ENCODE data around the gene TSC22D4. TPM values are rescaled to one million over a fixed set of nuclear protein-coding genes. Genes with fewer than 3 reads are reported as not detected.

TSC22D4 gene
- total and polyA plus RNA-seq, 9 of the 15 experiments (the other 6 are each of a cell fraction or from before 2014, with no cell fraction given) = 0.37 to 107 (median 28.7) TPM

DNA sequence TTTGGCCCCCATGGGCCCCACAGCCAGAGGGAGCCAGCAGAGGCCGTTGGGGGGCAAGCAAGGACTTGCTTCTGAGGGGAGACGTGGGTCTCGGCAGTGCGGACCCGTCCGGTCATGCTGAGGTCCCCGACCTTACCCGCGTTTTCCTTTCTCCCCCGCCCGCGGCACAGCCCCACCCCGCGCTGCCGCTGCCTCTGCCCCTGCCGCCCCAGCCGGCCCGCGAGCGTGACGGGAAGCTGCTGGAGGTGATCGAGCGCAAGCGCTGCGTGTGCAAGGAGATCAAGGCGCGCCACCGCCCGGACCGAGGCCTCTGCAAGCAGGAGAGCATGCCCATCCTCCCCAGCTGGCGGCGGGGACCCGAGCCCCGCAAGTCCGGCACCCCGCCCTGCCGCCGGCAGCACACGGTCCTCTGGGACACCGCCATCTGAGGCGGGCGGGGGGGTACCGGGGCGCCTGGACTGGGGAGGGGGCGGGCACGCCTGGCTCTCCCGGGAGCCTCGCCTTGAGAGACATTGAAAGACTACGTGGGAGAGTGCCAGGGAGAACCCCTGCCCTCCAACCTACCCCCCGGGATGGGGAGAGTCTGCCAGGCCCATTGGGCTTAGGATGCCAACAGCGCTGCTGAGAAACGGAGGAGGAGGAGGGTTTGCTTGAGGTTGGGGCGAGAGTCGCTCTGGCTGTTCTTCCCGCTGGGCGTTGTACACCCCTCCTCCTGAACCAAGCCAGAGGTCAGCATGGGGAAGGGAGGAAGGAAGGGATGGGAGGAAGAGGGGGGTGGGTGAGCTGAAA is 14.7 kb upstream of the TSC22D4 start (continued):
- TF ChIP-seq, protein P1, sequence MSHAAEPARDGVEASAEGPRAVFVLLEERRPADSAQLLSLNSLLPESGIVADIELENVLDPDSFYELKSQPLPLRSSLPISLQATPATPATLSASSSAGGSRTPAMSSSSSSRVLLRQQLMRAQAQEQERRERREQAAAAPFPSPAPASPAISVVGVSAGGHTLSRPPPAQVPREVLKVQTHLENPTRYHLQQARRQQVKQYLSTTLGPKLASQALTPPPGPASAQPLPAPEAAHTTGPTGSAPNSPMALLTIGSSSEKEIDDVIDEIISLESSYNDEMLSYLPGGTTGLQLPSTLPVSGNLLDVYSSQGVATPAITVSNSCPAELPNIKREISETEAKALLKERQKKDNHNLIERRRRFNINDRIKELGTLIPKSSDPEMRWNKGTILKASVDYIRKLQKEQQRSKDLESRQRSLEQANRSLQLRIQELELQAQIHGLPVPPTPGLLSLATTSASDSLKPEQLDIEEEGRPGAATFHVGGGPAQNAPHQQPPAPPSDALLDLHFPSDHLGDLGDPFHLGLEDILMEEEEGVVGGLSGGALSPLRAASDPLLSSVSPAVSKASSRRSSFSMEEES (CRISPR knock-in tag; IDR thresholded peaks at IDR 0.05) = no peak
- TF ChIP-seq, protein P2, sequence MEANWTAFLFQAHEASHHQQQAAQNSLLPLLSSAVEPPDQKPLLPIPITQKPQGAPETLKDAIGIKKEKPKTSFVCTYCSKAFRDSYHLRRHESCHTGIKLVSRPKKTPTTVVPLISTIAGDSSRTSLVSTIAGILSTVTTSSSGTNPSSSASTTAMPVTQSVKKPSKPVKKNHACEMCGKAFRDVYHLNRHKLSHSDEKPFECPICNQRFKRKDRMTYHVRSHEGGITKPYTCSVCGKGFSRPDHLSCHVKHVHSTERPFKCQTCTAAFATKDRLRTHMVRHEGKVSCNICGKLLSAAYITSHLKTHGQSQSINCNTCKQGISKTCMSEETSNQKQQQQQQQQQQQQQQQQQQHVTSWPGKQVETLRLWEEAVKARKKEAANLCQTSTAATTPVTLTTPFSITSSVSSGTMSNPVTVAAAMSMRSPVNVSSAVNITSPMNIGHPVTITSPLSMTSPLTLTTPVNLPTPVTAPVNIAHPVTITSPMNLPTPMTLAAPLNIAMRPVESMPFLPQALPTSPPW (CRISPR knock-in tag; IDR thresholded peaks at IDR 0.05) = peak; percentile 40; the same call in 1 of the 2 replicates
- TF ChIP-seq LARP7 (IDR thresholded peaks at IDR 0.05) = no peak

DNA sequence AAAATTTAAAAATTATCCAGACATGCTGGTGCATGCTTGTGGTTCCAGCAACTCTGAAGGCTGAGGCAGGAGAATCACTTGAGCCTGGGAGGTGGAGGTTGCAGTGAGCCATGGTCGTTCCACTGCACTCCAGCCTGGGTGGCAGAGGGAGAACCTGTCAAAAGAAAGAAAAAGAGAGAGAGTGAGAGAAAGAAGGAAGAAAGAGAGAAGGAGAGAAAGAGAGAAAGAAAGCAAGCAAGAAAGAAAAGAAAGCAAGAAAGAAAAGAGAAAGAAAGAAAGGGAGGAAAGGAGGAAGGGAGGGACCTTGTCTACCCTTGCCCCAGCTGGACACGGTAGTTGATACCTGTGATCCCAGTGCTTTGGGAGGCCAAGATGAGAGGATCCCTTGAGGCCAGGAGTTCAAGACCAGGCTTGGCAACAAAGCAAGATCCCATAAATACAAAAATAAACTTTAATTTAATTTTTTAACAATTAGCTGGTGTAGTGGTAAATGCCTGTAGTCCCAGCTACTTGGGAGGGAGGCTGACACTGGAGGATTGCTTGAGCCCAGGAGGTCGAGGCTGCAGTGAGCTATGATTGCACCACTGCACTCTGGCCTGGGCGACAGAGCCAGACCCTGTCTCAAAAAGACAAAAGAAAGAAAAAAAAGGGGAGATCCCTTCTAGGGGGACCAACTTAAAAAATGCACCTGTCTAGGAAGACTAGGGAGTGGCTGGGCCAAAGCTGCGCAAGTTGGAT is 13.9 kb upstream of the TSC22D4 start:
- 54% methylated on average over 5 of the region's 5 CpGs for WGBS (ENCODE audit: insufficient coverage, low coverage, missing lambda C conversion rate)
- CTCF ChIA-PET (ENCODE audit: low intra/inter-chr PET ratio) = interaction anchor here (0.6 kb wide), 1 partner anchor 1363 kb away, joined by 3 read pairs; no protein-coding TSS in a partner anchor
- peak overlapping the region; percentile 30 for H3K4me3 ChIP-seq
- no peaks in the 10 kb centered on the region for H3K36me3 ChIP-seq (ENCODE audit: control insufficient read depth, insufficient read depth, low read length)
- no peaks in the 10 kb centered on the region for H3K9me1 ChIP-seq (ENCODE audit: control insufficient read depth, insufficient read depth, low read length)
- peak overlapping the region; percentile 33 to 89; a peak in 3 of 4 replicates for H3K9ac ChIP-seq (ENCODE audit: insufficient read depth in 1 of 2, low read depth in 2 of 2, low read length in 2 of 2)
- H4K20me1 ChIP-seq (replicated peaks; ENCODE audit: control insufficient read depth, insufficient read depth, low read length) = no peaks in the 10 kb centered on the region
- in situ Hi-C loops (cut with MboI) = no loop called here
- H3K9me3 ChIP-seq (replicated peaks; ENCODE audit: control insufficient read depth, insufficient read depth, low read depth, low read length) = no peaks in the 10 kb centered on the region
- no peaks in the 10 kb centered on the region for H3K27me3 ChIP-seq (ENCODE audit: control insufficient read depth in 2 of 2, insufficient read depth in 2 of 2, low read length in 2 of 2)
- H3K27ac ChIP-seq (ENCODE audit: extremely low read depth, low read depth, low read length) = no peak overlapping the region
- no peaks in the 10 kb centered on the region for H3K79me2 ChIP-seq (ENCODE audit: control insufficient read depth, insufficient read depth, low read length)
- peak overlapping the region; percentile 57 for H3K4me2 ChIP-seq (ENCODE audit: insufficient read depth, low read length)
- peak overlapping the region; percentile 86 for H2AFZ ChIP-seq (ENCODE audit: low read depth, low read length)
- ATAC-seq (no peak), FAIRE-seq (no peak), DNase-seq (ENCODE audit: extremely low read depth in 1 of 4, low spot score in 3 of 4) (no peak)
- POLR2A ChIA-PET = interaction anchor here (0.6 to 1.4 kb wide), 4 partner anchors 9 to 1740 kb away, joined by 3 read pairs; partner anchors contain the start of genes AGFG2 and NYAP1
- H3K4me1 ChIP-seq (replicated peaks in 1 of 2; ENCODE audit: control insufficient read depth in 2 of 2, insufficient read depth in 2 of 2, low read length in 2 of 2) = peaks cover 4 to 36% of the 10 kb centered on the region in 2 experiments; a peak in 3 of 5 replicates
- BruUV-seq (replicated peaks) = no TSS peak
- intact Hi-C loops (cut with micrococcal nuclease) = no loop called here
- TF ChIP-seq, protein P3, sequence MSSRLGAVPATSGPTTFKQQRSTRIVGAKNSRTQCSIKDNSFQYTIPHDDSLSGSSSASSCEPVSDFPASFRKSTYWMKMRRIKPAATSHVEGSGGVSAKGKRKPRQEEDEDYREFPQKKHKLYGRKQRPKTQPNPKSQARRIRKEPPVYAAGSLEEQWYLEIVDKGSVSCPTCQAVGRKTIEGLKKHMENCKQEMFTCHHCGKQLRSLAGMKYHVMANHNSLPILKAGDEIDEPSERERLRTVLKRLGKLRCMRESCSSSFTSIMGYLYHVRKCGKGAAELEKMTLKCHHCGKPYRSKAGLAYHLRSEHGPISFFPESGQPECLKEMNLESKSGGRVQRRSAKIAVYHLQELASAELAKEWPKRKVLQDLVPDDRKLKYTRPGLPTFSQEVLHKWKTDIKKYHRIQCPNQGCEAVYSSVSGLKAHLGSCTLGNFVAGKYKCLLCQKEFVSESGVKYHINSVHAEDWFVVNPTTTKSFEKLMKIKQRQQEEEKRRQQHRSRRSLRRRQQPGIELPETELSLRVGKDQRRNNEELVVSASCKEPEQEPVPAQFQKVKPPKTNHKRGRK (tag; IDR thresholded peaks at IDR 0.05) = peak; percentile 88
- no peak for TF ChIP-seq RHOXF2B (CRISPR knock-in tag; conservative IDR thresholded peaks at IDR 0.05)
- TF ChIP-seq PTBP1 (IDR thresholded peaks at IDR 0.05; ENCODE audit: low read depth, low read length) = 0 out of 2 replicates have a peak, but pooled peaks have one; percentile 51
- 0 out of 2 replicates have a peak, but pooled peaks have one; percentile 36 for TF ChIP-seq OTX1 (CRISPR knock-in tag; IDR thresholded peaks at IDR 0.05)
- TF ChIP-seq, protein P4, sequence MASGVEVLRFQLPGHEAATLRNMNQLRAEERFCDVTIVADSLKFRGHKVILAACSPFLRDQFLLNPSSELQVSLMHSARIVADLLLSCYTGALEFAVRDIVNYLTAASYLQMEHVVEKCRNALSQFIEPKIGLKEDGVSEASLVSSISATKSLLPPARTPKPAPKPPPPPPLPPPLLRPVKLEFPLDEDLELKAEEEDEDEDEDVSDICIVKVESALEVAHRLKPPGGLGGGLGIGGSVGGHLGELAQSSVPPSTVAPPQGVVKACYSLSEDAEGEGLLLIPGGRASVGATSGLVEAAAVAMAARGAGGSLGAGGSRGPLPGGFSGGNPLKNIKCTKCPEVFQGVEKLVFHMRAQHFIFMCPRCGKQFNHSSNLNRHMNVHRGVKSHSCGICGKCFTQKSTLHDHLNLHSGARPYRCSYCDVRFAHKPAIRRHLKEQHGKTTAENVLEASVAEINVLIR (CRISPR knock-in tag; IDR thresholded peaks at IDR 0.05) = no peak
- TF ChIP-seq THRAP3 (IDR thresholded peaks at IDR 0.05; ENCODE audit: borderline replicate concordance) = no peak
- no peak for TF ChIP-seq RFX7 (CRISPR knock-in tag; IDR thresholded peaks at IDR 0.05)
- TF ChIP-seq MAZ (CRISPR knock-in tag; conservative IDR thresholded peaks at IDR 0.05 in 1 of 2, IDR thresholded peaks at IDR 0.05 in 1 of 2) = no peak

Measured in K562 (cell line).